HG02973 (cell line): Measurements from ENCODE around the gene PRR14.
A peak's percentile ranks its signal among the peaks of the same experiment; 100 is the strongest.
"Not testable (repeated sequence)": the region's sequence is repeated elsewhere in the genome, so short reads cannot be mapped to it uniquely, and the experiment has no call there.

Experiments
- ATAC-seq: cut with Tn5 transposase; IDR thresholded peaks from one replicate; pipeline ENCODE4 v1.9.1; 2021; ENCODE audit warnings: moderate library complexity; ENCODE audit not compliant: unreplicated experiment

The PRR14 gene

DNA sequence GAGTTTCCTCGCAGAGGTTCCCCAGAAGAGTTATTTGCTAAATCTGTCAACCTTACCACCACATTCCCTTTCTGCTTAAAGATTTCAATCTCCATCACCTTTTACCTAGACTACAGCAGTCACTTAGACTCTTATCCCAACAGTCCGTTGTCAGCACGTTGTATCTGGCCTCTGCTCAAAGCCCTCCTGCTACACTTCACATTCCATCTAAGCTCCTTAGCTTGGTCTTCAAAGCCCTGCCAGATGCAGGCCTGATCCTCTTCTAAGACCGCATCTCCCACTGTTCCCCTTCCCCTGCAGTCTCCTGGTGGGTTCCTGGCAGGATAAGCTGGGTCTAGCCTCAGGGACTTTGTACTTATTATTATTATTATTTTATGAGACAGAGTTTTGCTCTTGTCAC, 37.9 kb downstream of the PRR14 start:
- ATAC-seq, result no peak

DNA sequence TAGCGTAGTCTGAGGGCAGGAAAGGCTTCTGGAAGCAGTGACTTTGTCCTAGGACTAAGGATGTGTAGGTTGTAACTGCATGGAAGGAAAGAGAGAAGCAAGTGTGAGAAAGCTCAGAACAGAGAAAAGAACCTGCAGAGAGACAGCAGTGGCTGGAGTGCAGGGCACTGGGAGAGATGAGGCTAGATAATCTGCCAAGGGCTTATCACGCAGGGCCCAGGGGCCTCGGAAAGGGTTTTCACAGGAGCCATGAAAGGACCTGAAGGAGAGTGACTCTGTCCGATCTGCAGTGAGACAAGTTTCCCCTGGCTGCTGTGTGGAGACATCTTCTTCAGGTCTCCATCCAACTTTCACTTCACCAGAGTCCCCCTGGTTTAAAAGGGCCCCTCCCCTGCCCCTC, 41.1 kb downstream of the PRR14 start:
- no peak for ATAC-seq

DNA sequence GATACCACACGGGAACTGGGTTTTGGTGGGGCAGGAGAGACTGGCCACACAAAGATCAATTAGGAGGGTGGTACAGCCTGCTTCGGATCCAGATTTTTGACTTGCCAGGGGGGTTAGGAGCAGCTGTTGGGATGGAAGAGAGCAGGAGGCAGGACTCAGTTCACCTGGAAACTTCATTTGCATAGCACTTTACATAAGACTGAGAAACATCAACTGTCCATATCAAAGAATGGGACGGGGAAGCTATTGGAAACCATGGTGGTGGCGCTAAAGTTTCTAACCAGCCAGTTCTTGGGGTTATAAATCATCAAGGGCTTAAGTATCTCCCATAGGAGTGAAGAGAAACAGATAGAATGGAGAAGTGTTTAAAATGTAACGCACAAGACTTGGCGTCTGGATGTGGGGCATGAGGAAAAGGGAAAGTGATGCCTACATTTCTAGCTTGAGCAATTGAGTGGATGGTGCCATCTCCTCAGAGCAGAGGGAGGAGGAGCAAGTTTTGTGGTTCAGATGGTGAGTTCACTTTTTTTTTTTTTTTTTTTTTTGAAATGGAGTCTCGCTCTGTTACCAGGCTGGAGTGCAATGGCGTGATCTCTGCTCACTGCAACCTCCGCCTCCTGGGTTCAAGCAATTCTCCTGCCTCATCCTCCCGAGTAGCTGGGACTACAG, 41.8 kb downstream of the PRR14 start:
- ATAC-seq, result no peak

DNA sequence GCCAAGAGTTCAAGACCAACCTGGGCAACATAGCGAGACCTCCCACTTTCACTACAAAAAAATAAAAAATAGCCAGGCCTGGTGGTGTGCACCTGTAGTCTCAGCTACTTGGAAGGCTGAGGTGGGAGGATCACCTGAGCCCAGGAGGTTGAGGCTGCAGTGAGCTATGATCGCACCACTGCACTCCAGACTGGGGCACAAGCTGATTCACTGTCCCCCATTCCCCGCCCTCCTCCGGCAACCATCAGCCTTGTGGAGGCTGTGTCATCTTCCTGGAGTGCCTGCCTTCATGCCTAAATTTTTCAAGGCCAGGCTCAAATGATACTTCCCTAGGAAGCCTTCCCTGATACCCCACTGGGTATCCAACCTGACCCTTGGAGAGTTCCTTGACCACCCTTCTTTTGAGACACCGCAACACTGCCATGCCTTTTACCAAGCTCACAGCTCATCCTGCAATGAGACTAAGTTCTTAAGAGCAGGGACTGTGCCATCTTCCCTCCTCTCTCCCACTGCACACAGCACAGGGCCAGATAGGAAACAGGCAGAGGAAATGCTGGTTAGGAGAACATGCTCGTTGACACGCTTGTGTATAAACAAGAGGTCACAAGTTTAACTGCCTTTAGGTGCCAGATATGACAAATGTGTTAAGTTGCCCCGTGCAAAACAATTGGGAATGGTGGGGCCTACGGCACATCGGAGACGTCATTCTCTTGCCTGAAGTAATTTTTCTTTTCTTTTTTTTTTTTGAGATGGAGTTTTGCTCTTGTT, 44.4 kb downstream of the PRR14 start:
- no peak for ATAC-seq

DNA sequence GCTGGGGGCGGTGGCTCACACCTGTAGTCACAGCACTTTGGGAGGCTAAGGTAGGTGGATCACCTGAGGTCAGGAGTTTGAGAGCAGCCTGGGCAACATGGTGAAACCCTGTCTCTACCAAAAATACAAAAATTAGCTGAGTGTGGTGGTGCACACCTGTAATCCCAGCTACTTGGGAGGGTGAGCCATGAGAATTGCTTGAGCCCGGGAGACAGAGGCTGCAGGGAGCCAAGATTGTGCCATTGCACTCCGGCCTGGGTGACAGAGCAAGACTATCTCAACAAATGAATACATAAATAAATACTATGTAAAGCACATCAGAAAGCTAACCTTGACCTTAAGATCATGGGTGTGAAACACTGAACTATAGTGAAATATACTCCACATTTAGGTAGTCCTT, 45.9 kb downstream of the PRR14 start:
- ATAC-seq, result not testable (repeated sequence)

DNA sequence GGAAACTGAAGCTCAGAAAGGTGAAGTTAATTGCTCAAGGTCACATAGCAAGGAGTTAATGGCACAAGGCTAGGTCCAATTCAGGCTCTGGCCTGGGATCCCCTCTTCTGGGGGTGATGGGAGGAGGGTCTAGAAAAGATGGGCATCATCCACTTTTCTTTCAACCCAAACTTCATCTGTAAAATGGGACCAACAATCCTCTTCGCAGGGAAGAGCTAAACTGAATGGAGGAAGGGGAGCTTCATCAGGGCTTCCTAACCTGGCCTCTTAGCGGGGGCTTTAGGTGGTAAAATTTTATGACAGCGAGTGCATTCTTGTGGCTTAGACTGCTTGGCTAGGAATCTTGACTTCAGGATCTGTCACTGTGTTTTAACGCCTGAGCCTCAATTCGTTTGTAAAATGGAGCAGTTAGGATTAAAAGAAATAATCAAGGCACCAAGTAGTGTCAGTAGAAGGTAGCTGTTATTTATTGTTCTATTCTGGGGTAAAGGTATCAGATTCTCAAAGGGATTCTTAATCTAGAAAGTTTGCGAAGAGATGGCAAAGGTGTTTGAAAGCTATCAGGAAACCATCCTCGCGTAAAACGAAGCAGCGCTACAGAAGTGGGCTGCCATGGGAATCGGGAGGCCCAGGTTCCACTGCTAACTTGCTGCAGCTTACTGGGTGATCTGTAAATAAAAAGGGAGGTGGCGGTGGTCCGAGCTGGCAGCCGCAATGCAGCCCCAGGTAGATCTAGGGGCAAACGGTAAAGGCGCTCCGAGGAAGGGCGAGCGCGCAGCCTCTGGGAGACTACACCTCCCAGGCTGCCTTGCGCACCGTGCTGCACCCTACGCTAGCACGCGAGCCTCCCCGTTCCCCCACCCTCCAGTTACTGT, 46.7 kb downstream of the PRR14 start:
- ATAC-seq, result peak; percentile 85

DNA sequence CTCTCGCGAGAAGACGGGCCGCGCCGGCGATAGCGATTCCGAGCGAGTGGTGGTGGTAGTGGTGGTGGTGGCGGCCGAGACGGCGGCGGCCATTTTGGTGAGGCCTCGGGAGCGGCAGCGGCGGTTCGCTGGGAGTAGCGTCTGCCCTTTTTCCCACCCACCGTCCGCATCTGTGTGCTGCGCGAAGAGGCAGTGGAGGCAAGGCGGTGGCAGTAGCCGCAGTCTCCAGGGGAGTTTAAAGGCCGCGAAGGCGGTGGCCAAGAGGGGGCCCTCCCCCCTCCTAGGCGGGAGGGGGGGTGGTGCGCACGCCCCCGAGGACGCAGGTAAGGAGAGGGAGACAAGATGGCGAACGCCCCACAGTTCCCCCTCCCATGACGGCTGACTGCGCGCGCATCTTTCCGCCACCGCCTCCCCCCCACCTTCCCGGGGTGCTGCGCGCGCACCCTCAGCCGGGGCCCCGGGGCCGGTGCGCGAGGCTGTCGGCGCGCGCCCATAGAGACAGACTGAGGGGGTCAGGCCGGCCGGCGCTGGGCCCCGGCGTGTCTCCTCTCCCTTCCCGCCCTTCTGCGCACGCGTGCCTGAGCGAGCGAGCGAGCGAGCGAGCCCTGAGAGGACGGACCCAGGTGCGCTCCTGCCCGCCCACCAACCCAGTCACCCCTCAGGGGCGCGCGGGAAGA, 47.5 kb downstream of the PRR14 start:
- peak; percentile 50 for ATAC-seq

DNA sequence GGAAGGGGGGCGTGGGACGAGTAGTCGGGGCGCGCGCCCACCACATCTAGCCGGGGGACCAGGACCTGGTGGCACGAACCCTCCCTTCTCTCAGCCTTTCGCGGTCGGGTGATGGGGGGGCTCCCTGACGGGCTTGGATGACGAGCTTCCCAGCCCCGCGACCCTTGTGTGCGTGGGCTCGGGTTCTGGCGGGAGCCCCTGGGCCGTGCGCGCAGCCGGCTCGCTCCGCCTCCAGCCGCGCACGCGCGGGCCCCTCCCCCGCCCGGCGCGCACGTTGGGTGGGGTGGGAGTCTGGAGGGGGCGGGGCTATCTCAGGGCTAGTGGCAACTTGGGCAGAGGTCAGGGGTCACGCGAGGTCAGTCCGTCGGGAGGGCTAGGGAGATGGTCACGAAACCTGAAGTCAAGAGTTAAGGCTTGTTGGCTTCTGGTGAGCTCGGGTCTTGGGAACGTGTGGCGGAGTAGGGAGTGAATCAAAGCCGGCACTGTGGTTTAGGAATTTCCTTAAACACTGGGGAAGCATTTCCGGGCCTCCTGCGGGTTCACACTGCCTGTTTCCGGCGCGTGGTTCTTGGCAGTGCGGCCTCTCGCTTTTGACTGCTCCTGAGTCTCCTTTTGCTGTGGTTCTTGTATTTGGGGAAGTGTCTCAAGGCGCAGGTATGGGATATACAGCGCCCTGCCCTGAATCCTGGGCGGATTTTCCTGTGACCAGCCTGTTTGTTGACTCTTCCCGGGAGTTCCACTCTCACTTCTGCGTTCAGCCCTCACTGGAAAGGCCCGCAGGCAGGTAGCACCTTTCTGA, 48.3 kb downstream of the PRR14 start, which contains the start of gene SRCAP:
TSS of gene SRCAP (plus strand) at position 356 of the 799 bp plus-strand sequence. CDS start 1,654 bp downstream, outside the sequence.
- ATAC-seq, result peak; percentile 28

DNA sequence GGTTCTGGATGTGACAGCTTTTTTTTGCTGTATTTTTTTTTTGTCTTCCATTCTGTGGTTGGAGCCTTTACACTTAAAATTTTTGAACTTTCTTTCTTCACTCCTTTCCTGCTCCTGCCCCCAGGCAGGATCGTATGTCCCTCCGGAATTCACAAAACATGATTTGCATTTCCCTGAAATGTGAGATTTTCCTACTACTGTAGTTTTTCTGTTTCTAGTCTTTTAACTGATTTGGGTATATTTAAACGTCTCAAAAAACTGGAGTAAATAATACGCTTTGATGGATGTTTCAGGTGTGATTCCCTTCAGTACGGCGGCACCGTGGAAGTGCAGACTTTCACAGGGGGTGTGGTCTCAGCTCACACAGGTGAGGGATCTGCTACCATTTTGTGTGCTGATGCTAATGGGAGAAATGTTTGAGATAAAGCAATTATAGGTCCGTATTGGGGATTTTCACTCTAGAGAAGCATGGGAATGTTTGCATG, 48.9 kb downstream of the PRR14 start:
- no peak for ATAC-seq

DNA sequence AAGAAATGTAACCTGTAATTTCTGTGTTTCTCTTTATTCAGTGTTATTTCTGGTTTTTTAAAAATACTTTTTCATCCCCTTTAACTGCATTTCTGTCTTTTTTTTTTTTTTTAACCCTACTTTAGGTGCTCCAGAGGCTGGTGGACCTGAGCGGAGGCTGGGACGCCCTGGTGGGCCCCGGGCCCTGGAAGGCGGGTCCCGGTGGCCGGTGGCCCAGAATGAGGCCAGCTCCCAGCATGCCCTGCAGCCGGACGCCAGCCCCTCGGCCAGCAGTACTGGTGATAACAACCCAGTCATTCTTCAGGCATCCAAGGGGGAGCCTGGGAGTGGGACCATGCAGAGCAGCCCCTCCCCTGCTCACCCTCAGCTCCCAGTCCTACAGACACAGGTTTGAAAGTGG, 49.7 kb downstream of the PRR14 start:
- no peak for ATAC-seq

DNA sequence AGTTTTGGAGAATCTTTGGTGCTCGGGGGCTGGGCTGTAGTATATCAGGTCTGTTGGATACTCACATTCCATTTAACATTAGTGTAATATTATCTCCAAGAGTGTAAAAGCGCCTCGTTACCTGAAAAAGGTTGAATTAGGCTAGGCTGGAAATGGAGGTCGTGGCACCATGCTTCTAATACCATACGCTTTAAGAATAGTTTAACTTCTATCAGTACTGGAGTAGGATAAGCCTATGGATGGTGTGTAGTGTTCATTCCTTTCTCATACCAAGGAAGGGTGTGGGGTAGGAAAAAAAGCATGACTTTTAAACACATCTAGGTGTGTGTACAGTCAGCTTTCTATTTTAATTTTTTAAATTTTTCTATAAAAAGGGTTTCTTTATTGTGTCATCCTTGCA, 50.2 kb downstream of the PRR14 start:
- ATAC-seq, result no peak

DNA sequence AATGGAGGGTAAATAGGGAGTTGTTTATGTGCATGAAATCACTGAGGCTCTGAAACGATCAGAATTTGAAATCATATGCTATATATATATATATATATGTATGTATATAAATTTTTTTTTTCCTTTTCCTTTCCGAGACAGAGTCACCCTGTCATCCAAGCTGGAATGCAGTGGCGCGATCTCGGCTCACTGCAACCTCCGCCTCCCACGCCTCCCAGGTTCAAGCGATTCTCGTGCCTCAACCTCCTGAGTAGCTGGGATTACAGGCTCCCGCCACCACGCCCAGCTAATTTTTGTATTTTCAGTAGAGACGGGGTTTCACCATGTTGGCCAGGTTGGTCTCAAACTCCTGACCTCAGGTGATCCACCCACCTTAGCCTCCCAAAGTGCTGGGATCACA, 52.3 kb downstream of the PRR14 start:
- ATAC-seq, result not testable (repeated sequence)

DNA sequence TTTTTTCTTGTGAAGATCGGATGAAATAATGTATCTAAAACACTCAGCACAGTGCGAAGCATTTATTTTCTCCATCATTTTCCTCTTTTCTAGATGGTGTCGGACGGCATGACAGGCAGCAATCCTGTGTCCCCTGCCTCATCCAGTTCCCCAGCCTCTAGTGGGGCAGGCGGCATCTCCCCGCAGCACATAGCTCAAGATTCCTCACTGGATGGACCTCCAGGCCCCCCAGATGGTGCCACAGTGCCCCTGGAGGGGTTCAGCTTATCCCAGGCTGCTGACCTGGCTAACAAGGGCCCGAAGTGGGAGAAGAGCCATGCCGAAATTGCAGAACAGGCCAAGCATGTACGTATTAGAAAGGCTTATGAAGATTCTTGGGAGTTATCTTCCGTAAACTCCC, 53.2 kb downstream of the PRR14 start:
- no peak for ATAC-seq
